HG03095 (cell line): ENCODE data around the gene GNAZ.

ENCODE experiments used
- ATAC-seq: cut with Tn5 transposase; IDR thresholded peaks from one replicate; pipeline ENCODE4 v1.9.1; 2021; ENCODE audit warnings: moderate library complexity; ENCODE audit not compliant: unreplicated experiment

Gene GNAZ

GRCh38 chr22:23075525-23076216 is 5.4 kb downstream of the GNAZ start:
- ATAC-seq = no peak

- no peak for ATAC-seq
Measured at GRCh38 chr22:23076896-23077572, 6.7 kb downstream of the GNAZ start.

GRCh38 chr22:23077627-23078461 is 7.5 kb downstream of the GNAZ start:
- ATAC-seq = no peak

- ATAC-seq = no peak
Measured at GRCh38 chr22:23078462-23078787, 8.1 kb downstream of the GNAZ start.

- ATAC-seq = no peak
Measured at GRCh38 chr22:23079240-23079768, 9.0 kb downstream of the GNAZ start.

- ATAC-seq = no peak
Measured at GRCh38 chr22:23079814-23080521, 9.6 kb downstream of the GNAZ start.

GRCh38 chr22:23080613-23081290 is 10.4 kb downstream of the GNAZ start:
- no peak for ATAC-seq

GRCh38 chr22:23082534-23083314 is 12.4 kb downstream of the GNAZ start:
- ATAC-seq = no peak

- no peak for ATAC-seq
Measured at GRCh38 chr22:23083315-23084021, 13.1 kb downstream of the GNAZ start.

GRCh38 chr22:23084453-23085350 is 14.4 kb downstream of the GNAZ start:
- no peak for ATAC-seq

GRCh38 chr22:23085351-23085671 is 15.0 kb downstream of the GNAZ start:
- no peak for ATAC-seq

GRCh38 chr22:23085785-23086184 is 15.5 kb downstream of the GNAZ start:
- no peak for ATAC-seq

- ATAC-seq = no peak
Measured at GRCh38 chr22:23086263-23086662, 15.9 kb downstream of the GNAZ start.

GRCh38 chr22:23086787-23087186 is 16.5 kb downstream of the GNAZ start:
- no peak for ATAC-seq

- no peak for ATAC-seq
Measured at GRCh38 chr22:23088199-23088604, 17.9 kb downstream of the GNAZ start.

GRCh38 chr22:23089010-23089409 is 18.7 kb downstream of the GNAZ start:
- no peak for ATAC-seq

- no peak for ATAC-seq
Measured at GRCh38 chr22:23089633-23090456, 19.5 kb downstream of the GNAZ start.
